HG02885 (cell line): Measurements from ENCODE around the gene SMNDC1.
A peak's percentile ranks its signal among the peaks of the same experiment; 100 is the strongest.

Source experiments
- ATAC-seq: cut with Tn5 transposase; IDR thresholded peaks from one replicate; pipeline ENCODE4 v1.9.1; 2021; ENCODE audit warnings: mild to moderate bottlenecking; ENCODE audit not compliant: unreplicated experiment, poor library complexity

SMNDC1 gene

DNA sequence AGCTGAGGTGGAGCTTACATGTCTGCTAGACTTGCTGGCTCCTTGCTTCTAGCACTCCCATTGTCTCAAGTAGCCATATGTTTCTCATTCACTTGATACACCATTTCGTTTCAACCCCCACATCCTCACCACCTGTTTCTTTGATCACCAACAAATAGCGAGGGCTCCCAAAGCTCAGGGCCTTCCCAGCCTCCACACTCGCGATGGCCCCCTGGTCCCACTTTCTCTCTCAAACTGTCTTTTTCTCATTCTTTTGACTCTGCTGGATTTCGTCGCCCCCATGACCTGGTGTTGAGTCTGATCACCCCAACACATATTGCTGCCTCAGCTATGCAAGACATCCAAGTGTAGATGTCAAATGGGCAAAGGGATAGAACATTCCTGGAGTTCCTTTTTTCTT lies 26.0 kb upstream of the SMNDC1 start:
- no peak for ATAC-seq

DNA sequence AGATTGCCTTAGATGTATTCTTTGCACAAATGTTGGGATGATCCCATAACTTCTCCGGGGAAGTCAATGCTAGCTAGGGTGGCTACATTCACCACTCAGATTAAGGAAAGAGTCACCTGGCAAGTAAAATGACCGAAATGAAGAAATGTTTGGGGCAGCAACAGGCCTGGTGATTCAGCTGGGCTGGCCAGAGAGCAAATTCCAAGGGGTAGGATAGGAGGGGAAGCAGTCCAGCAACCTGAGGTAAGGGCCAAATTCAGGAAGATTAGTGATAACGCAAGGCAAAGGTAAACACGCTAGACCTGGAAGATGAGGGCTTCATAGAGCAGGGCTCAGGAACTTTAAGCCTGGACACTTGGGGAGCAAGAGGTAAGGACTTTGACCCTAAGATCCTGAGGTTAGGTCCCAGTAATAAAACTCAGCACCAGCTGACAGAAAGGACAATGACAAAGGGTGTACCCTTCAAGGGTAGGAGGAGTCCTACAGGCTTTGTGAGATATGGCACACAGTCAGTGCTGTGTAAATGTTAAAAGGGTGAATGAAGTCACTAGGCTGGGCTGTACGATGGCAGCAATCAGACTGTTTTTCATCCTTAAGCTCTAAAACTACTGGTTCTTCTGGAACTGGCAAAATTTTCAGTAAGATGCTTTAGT lies 22.7 kb upstream of the SMNDC1 start:
- ATAC-seq, result no peak

DNA sequence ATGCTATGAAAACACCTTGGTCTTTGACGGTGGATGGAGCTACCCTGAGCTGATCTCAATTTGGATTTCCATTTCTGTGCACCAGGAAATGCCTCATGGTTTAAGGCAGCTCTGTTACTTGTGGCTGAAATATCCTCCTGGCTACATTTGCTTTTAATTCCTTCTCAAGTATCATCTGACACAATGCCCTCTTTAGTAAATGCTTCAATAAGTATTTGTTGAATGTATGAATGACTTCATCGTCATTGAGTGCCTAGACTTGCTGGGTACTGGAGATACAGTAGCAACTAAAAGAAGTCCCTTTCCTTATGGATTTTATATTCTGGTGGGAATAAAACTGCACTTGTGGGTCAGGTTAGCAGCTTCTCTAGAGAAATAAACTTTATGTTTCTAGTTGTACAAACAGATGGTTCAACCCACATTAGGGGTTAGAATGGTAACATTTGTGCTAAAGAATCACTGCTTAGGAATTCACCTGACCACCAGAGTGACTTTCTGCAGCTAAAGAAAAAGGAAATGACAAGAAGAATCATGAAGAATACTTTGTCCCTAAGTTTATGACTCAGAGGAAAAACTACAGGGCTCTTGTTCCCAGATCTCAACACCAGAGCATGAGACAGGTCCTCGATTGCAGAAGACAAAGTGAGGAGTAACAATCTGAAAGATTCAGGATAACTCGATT lies 21.8 kb upstream of the SMNDC1 start:
- ATAC-seq, result peak; percentile 38

DNA sequence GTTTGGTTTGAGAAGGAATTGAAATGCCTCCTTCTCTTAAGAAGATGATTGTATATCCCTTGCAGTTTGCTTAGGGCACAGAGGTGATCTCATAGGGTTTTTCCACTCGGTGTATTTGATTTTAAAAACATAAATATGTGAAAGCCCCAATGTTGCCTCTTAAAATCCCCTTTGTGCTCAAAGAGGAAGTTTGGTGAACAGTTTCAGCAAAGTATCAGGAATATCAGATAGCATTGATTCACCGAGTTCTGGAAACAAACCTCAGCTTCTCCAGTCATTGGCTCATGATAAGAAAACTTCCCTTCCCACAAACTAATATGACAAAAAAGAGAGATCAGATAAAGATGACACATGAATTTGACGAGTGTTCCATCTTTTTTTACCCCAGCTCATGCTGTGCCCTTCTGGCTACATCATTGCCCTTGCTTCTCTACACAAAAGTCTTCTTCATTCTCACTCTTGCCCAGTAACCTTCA lies 20.1 kb upstream of the SMNDC1 start:
- ATAC-seq, result peak; percentile 55

DNA sequence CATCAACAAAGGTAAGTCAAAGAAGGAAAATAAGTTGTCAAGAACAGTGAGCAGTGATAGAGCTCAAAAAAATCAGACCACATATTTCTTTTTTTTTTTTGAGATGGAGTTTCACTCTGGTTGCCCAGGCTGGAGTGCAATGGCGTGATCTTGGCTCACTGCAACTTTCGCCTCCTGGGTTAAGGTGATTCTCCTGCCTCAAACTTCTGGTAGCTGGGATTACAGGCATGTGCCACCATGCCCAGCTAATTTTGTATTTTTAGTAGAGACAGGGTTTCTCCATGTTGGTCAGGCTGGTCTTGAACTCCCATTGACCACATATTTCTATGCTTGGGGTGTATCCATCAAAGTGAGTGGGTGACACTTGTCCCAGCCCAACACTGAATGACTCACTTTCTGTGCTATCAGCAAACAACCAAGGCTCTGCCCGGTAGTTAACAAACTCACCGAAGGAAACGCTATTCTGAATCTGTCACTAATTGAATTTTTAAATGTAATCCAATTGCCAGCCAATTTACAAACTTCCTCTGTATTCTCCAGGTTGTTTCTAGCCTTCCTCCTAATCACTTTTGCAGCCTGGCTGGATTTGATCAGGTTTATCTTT lies 19.6 kb upstream of the SMNDC1 start:
- peak; percentile 60 for ATAC-seq

DNA sequence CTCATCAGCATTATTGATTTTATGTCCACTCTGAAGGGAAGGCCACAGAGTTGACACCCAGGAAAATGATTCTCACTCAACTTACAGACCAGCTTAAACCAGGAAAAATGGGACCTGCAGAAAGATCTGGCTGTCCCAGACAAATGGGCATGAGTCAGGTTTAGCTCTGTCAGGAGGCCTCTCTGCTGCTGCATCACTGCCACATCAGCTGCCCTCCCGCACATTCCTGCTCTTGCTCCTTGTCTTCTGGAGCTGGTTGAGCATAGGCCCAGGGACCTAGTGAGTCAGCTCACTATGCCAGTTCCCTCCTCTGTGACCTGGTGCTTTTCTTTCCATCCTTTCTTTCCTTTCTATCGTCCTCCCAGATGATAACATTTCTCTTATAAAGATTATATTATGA lies 18.8 kb upstream of the SMNDC1 start:
- ATAC-seq, result no peak

DNA sequence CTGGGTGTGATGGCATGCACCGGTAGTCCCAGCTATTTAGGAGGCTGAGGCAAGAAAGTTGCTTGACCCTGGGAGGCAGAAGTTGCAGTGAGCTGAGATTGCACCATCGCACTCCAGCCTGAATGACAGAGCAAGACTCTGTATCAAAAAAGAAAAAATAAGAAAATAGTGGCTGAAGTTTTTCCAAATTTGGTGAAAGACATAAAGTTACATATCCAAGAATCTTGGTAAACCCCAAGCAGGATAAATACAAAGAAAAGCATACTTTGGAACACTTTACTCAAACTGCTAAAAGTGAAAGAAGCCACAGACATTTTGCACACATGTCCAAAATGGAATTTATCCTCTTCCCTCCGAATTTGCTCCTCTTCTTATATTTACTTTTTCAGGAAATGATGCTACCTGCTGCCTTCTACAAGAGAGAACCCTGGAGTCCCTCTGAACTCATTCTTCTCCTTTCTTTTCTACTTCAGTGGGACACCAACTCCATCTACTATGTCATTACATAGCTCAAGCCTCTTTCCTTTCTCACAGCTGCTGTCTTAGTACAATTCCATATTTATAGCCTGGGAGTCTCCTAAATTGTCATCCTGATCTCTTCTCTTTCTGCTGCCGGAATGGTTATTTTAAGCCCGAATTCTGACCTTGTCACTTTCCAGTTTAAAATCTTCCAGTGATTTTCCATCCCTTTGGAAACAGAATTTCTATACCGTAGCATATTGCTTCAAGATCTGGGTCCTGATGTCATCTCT lies 17.3 kb upstream of the SMNDC1 start:
- ATAC-seq, result no peak

DNA sequence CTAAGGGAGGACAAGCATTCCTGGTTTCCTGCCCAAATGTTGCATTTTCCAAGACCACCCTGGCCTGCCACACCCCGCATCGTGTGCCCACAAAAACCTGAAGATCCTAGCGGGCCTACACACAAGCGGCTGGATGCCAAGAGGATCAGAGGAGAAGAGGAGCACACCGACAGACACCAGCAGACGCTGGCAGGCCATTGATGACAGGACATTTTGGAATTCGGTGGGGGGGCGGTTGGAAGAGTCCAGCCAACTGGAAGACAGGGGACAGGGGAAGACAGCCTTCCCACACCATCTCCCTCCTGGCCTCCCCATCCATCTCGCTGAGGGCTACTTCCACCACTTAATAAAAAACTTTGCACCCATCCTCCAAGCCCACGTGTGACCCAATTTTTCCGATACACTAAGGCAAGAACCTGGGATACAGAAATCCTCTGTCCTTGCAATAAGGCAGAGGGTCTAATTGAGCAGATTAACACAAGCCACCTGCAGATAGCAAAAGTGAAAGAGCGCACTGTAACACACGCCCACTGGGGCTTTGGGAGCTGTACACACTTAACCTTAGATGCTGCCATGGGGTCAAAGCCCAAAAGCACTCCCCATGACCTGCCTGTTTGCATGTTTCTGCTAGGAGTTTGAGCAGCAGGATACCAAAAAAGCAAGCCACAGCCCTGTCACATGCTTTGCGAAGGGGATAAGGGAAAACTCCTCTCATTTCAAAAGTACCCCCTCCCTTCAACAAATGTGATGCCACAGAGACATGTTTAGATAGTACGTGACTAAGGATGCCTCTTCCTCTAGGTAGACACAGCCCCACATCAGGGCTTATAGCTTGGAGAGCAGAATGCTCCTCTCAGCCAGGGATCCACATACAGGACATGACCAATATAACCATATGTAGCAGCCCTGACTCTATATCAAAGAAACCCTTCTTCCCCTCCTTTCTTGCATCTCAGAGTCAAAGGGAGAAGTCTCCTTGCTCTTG lies 13.4 kb upstream of the SMNDC1 start:
- peak; percentile 49 for ATAC-seq

DNA sequence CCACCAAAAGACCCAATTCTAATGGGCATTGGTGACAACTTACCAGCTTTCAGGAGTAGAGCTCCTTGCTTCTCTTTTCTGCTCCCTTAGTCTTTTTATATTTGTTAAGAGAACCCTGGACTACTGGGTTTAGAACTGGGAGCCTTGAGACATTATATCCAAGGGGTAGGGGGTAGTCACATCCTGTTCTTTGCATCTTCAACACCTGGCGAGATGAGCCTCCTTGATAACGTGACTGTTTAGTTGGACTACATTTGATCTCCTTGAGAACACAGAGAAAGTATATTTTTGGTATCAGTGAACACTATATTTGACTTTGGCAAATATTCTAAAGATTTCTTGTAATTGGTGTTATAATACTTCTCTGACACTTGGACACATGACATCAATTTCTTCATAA lies 9.0 kb upstream of the SMNDC1 start:
- no peak for ATAC-seq

DNA sequence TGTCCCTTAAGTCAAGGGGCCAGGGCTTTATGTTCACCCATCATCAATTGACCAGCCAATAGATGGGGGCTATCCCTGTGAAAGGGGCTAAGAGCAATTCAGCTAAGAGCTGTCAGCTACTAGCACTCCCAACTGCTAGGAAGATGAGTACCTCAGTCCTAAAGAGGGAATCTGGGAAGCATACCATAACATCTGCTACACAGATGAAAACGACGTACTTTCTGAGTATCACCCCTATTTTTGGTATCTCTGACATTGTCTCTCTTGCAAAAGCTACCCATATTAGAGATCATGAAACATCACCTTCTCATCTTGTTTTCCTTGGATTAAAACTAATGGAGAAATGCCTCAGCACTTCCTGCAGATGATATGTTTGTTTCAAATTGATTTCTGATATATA lies 7.5 kb upstream of the SMNDC1 start:
- no peak for ATAC-seq

DNA sequence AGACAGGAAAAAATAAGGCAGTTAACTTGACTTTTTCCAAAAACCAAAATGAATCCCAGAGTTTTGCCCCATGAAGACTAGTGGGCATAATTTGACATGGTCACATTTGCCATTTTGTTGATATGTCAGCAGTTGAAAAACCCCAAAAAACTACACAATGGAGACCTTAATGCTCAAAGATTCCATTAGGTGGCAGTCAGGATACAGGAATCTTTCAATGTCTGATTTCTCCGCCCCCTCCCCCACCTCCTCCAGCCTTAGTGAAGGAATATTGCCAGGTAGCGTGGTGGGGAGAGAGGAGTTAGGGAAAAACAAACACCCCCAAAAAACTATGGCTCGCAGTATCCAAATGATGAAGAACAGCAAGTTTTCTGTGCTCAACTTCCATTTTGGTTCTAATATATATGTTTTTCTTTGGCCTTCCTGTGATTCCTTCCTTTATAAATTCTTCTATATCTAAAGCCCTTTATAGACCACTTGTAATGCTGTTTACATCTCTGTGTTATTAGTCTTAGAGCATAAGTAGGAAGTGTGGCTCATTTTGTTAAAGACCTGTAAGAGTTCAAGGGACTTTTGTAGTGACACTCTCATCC lies 6.7 kb upstream of the SMNDC1 start:
- ATAC-seq, result peak; percentile 64

DNA sequence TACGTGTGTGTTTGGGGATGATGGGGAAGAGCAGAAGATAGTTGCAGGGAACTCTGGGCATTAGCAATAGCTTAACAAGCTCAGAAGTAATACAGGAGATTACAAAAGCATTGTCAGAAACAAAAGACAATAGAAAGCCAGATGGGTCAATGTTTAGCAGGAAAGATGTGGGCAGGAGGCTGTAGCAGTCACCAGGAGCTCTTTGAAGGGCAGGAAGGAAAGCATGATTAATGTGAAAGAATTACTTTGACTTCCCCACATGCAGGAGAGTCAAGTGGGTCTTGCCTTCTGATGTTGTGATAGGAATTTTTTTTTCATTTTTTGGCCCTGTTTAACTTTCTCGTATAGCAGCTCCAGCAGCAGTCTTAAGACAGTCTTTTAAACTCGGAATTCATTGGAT lies 6.0 kb upstream of the SMNDC1 start:
- no peak for ATAC-seq

DNA sequence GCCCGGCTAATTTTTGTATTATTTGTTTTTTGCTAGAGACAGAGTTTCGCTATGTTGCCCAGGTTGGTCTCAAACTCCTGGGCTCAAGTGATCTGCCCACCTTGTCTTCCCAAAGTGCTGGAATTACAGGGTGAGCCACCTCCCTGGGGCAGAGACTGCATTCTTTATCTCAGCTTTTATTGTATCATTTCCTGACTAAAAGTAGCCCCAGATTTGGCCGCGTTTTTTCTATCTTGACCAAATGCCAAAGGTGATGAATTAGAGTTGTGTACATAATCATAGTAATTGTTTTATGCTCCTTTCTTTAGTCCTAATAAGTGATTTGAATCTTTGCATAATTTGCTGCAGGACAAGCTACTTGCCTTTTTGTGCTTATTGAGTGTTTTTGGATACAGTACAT lies 3.1 kb upstream of the SMNDC1 start:
- ATAC-seq, result no peak

DNA sequence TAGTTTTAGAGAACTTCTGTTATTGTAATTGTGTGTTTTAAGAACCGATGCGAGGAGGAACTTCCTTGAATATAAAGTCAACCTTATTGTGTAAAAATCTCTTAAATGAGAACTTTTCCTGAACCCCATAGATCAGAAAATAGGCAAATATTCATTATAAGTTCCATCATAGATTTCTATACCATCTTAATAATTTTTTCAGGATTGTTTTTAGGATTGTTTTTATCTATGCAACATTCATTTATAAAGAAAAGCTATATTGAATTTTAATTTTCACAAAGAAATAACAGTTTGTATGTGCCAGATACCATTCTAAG lies 1.7 kb upstream of the SMNDC1 start:
- ATAC-seq, result no peak

DNA sequence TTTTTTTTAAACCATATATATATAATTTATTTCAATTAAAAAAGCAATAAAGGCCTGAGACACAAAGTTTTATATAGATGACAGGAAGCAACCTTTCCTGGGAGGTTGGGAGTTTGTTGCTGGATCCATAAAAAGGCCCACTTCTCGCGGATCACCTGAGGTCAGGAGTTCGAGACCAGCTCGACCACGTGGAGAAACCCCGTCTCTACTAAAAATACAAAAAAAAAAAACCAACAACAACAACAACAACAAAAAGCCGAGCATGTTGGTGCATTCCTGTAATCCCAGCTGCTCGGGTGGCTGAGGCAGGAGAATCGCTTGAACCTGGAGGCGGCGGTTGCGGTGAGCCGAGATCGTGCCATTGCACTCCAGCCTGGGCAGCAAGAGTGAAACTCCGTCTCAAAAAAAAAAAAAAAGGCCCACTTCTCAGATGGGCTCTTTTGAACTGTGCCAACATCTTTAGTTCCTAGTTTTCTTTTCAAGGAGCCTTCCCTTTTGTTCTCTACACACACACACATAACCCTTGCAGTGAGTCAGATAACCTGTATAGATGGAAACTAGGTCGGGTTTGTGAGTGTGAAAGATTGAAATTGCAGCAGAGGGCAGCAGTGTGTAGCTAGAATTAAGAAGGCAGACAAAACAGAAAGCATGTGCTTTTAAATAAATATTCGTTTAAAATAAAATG lies 1.2 kb upstream of the SMNDC1 start:
- peak; percentile 54 for ATAC-seq

DNA sequence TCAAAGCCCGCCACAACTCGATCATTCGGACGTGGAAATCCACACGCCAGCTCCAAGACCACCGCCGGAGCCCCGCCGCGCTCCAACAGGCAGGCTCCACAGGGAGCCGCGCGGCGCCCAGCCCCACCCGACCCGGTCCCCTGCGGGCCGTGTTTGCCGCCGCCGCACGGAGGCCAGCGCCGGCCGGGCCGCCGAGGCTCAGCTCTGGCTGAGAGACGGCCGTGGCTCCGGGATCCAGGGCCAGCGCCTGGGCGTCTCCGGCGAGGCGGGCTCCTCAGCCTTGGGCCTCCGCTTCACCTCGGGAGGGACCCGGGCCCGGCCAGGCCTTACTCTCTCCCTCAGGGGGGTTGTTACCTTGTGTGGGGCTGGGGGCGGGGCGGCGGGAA lies 333 bp downstream of the SMNDC1 start:
- peak; percentile 43 for ATAC-seq

DNA sequence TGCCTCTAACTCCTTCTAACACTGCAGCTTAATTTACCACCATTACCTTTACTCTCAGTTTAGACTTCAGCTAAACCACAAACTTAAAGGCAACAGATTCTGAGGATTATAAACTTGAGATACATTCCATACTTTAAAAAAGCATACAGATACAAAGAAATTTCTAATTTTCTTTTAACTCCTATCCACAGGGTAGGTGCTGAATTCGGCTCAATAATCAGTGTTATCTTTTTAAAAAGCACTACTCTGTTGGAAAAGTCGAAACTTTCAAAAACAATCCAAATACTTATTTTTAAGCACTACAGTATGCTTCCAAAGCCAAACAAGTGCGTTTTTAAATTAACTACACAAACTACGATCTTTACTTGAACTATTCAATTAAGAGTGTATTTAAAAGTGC lies 1.0 kb downstream of the SMNDC1 start:
- no peak for ATAC-seq

DNA sequence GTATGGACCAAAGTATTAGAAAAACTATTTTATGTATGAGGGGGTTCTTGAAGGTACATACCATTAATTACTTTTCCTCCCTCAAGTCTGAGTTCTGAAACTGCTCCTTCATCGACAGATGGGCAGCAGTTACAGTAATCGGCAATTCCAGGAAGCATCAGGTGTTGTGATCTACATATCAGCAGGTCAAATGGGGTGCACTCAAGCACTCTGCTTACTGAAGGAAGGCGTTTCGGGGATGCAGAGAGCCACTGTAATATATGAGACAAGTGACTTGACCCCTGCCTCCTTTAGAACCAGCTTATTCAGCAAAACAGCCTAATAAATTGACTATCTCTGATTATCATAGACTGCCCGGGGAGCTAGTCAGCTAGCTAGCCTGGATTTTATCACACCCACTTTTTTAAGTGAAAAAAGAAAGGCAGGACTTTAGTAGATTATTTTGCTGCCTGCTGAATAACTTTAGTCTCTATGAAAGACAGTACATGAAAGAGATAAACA lies 4.2 kb downstream of the SMNDC1 start:
- ATAC-seq, result no peak

DNA sequence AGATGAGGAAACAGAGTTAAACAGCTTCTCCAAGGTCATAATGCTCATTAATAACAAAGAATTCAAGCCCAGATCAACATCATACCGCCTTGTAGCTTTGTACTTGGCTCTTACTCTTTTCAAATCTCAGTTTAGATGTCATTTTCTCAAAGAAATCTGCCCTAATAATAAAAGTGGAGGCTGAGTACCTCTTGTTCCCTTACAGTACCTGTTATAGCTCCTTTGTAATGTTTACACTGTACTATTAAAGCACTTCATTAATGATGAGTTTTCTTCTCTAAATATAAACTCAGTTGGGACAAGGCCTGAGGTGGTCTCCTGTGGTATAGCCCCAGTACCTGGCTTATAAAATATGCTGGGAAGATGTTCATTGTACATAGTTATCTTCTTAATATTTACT lies 7.8 kb downstream of the SMNDC1 start:
- ATAC-seq, result no peak
